DND-41 (cell line): ENCODE data around the gene CDH23.

ENCODE experiments used
- ATAC-seq: fragments of 200-7000 bp; cut with Tn5 transposase; 3 replicates; pipeline ENCODE4 v1.9.1; 2021; ENCODE audit warnings: low read depth; ENCODE audit not compliant: insufficient read depth
- DNase-seq: peaks from one replicate; pipeline ENCODE4 v3.0.0-alpha.2; 2020
- H2AFZ ChIP-seq: 2 replicates; pipeline ENCODE4 v1.6.0; 2012; ENCODE audit warnings: low read depth, low read length
- H3K27ac ChIP-seq: 2 replicates; pipeline ENCODE4 v1.5.1; 2012; ENCODE audit warnings: low read length, inconsistent platforms
- H3K27me3 ChIP-seq: fragments of 200-600 bp; sonication (generic); 2 replicates; pipeline ENCODE4 v1.6.0; 2012; ENCODE audit warnings: low read length, mild to moderate bottlenecking, inconsistent platforms; ENCODE audit not compliant: insufficient read depth, poor library complexity
- H3K36me3 ChIP-seq: 2 replicates; pipeline ENCODE4 v1.5.1; 2012; ENCODE audit warnings: low read length, inconsistent platforms; ENCODE audit not compliant: insufficient read depth
- H3K4me1 ChIP-seq: 2 replicates; pipeline ENCODE4 v1.5.1; 2012; ENCODE audit warnings: mild to moderate bottlenecking, low read length; ENCODE audit not compliant: insufficient read depth
- H3K4me2 ChIP-seq: 2 replicates; pipeline ENCODE4 v1.6.0; 2012; ENCODE audit warnings: mild to moderate bottlenecking, moderate library complexity, low read length, inconsistent platforms; ENCODE audit not compliant: insufficient read depth
- H3K4me3 ChIP-seq, 2 experiments: fragments of 200-600 bp in 1 of 2; shearing (Covaris generic) in 1 of 2; 2 replicates each; pipeline ENCODE4 v1.5.1; 2012 to 2016; ENCODE audit warnings: inconsistent platforms in 2 of 2, low read length in 2 of 2, mild to moderate bottlenecking in 2 of 2, low read depth in 1 of 2, moderate library complexity in 1 of 2
- H3K79me2 ChIP-seq: 2 replicates; pipeline ENCODE4 v1.6.0; 2012; ENCODE audit warnings: low read length, inconsistent platforms; ENCODE audit not compliant: insufficient read depth
- H3K9ac ChIP-seq: 2 replicates; pipeline ENCODE4 v1.6.0; 2012; ENCODE audit warnings: low read depth, mild to moderate bottlenecking, inconsistent platforms, low read length, moderate library complexity
- H3K9me3 ChIP-seq: 2 replicates; pipeline ENCODE4 v1.5.1; 2012; ENCODE audit warnings: low read length, moderate library complexity, mild to moderate bottlenecking, inconsistent platforms; ENCODE audit not compliant: insufficient read depth, severe bottlenecking
- H4K20me1 ChIP-seq: 2 replicates; pipeline ENCODE4 v1.6.0; 2012; ENCODE audit warnings: low read length; ENCODE audit not compliant: insufficient read depth
- EZH2 ChIP-seq: IDR thresholded peaks from 3 replicates; pipeline ENCODE4 v1.6.1; 2012; ENCODE audit warnings: borderline replicate concordance, low read depth, mild to moderate bottlenecking, moderate library complexity, low read length, inconsistent platforms; ENCODE audit not compliant: severe bottlenecking
- TF ChIP-seq, protein P1 (sequence below): IDR thresholded peaks from 2 replicates; pipeline ENCODE4 v1.5.1; 2012; ENCODE audit warnings: borderline replicate concordance, low read length, moderate library complexity, mild to moderate bottlenecking; ENCODE audit not compliant: poor library complexity, severe bottlenecking; ENCODE audit errors: extremely low read depth

CDH23 gene

DNA sequence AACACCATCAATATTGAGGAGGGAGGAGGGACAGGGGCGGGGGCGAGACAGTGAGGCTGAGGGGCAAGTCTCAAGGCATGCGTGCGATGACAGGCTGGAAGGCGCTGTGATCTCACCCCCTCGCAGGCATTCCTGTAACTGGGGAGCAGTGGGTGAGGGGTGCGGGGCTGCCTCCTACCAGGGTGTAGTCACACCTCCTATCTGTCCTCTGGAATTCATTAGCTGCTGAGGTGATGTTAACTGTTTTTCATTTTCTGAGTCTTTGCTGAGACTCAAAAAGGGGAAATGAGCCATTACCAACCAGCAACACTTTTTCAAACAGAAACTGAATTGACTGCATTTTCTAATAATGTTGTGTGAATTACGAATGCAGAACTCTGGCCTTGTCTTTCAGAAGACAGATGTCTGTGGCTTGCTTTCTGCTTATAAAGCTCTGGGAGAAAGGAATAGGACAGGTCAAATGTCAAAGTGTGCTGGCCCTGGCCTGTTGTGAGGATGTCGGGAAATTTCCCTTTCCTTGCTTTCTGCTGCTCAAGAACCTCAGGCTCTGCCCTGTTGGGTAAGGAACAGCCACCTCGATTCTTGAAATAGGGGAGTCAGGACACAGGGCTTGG is 23.7 kb upstream of the CDH23 start:
- H3K36me3 ChIP-seq = no peaks in the 10 kb centered on the region
- no peak overlapping the region for H2AFZ ChIP-seq
- H3K27me3 ChIP-seq = peaks cover 26% of the 10 kb centered on the region
- no peak overlapping the region for H3K27ac ChIP-seq
- no peak for DNase-seq
- H3K79me2 ChIP-seq = no peaks in the 10 kb centered on the region
- ATAC-seq = no peak
- no peak overlapping the region for H3K4me2 ChIP-seq
- no peaks in the 10 kb centered on the region for H3K9me3 ChIP-seq
- no peak overlapping the region for H3K4me3 ChIP-seq
- TF ChIP-seq, protein P1, sequence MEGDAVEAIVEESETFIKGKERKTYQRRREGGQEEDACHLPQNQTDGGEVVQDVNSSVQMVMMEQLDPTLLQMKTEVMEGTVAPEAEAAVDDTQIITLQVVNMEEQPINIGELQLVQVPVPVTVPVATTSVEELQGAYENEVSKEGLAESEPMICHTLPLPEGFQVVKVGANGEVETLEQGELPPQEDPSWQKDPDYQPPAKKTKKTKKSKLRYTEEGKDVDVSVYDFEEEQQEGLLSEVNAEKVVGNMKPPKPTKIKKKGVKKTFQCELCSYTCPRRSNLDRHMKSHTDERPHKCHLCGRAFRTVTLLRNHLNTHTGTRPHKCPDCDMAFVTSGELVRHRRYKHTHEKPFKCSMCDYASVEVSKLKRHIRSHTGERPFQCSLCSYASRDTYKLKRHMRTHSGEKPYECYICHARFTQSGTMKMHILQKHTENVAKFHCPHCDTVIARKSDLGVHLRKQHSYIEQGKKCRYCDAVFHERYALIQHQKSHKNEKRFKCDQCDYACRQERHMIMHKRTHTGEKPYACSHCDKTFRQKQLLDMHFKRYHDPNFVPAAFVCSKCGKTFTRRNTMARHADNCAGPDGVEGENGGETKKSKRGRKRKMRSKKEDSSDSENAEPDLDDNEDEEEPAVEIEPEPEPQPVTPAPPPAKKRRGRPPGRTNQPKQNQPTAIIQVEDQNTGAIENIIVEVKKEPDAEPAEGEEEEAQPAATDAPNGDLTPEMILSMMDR = no peak
- no peak for TF ChIP-seq EZH2
- H4K20me1 ChIP-seq = no peaks in the 10 kb centered on the region
- H3K9ac ChIP-seq = no peak overlapping the region
- H3K4me1 ChIP-seq = peaks cover 9% of the 10 kb centered on the region; the same call in 1 of the 2 replicates

DNA sequence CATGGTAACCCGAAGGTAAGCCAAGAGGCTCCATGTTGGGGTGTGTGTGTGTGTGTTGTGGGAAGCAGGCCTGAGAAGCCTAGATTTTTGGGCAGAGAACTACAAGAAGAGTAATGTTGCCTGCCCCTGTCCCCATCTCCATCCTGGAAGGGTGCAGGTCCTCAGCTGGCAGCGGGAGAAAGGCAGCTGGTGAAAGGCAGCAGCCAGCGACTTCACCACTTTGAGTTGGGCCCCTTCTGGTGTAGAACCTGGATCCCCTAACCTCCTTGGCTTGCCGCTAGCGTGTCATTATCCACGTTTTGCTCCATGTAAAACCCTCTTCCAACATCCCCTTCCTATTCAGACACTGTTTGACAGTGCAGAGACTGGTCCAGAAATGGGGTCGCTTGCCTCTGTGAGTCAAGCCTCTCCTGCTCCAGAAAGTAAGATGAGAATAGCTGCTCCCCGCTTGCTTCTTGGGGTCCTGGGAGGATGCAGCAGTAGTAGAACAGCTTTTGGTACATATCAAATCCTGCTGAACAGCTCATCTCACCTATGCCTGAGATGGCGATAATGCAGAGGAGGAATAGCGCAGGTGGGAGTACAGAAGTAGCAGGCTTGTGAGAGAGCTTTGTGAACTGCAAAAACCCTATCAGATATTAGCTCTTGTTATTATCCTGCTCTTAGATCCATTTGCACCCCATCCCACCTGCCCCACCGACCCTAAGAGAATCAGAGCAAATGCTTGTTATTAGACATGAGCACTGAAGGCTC is 22.1 kb upstream of the CDH23 start:
- H3K4me2 ChIP-seq = no peak overlapping the region
- H3K4me1 ChIP-seq = peaks cover 9% of the 10 kb centered on the region; the same call in 1 of the 2 replicates
- no peak overlapping the region for H3K4me3 ChIP-seq
- H3K9me3 ChIP-seq = no peaks in the 10 kb centered on the region
- no peak overlapping the region for H3K9ac ChIP-seq
- peaks cover 41% of the 10 kb centered on the region for H3K27me3 ChIP-seq
- H3K27ac ChIP-seq = no peak overlapping the region
- DNase-seq = no peak
- no peak for ATAC-seq
- no peaks in the 10 kb centered on the region for H4K20me1 ChIP-seq
- TF ChIP-seq, protein P1 = no peak
- TF ChIP-seq EZH2 = no peak
- no peaks in the 10 kb centered on the region for H3K79me2 ChIP-seq
- H3K36me3 ChIP-seq = no peaks in the 10 kb centered on the region
- H2AFZ ChIP-seq = no peak overlapping the region

- H3K36me3 ChIP-seq = no peaks in the 10 kb centered on the region
- no peak overlapping the region for H3K9ac ChIP-seq
- peaks cover 9% of the 10 kb centered on the region; the same call in 1 of the 2 replicates for H3K4me1 ChIP-seq
- H4K20me1 ChIP-seq = no peaks in the 10 kb centered on the region
- H2AFZ ChIP-seq = no peak overlapping the region
- no peaks in the 10 kb centered on the region for H3K79me2 ChIP-seq
- H3K9me3 ChIP-seq = no peaks in the 10 kb centered on the region
- DNase-seq = no peak
- H3K4me2 ChIP-seq = no peak overlapping the region
- peaks cover 52% of the 10 kb centered on the region for H3K27me3 ChIP-seq
- H3K4me3 ChIP-seq = no peak overlapping the region
- no peak for TF ChIP-seq EZH2
- TF ChIP-seq, protein P1 = no peak
- no peak overlapping the region for H3K27ac ChIP-seq
- no peak for ATAC-seq
Observed at GRCh38 chr10:71375952-71376351, 20.8 kb upstream of the CDH23 start.
